AG04449 (cell line): Measurements from ENCODE around the gene TSPAN5.

Experiments
- CTCF ChIA-PET: fragments of 350-600 bp; formaldehyde crosslinking; extraction: SDS; loops from one replicate; lab custom pipeline; 2021; ENCODE audit warnings: antibody characterized with exemption; lab: Yijun Ruan, JAX
- POLR2A ChIA-PET: fragments of 400-600, 350-600 bp; formaldehyde crosslinking; extraction: SDS; loops from one replicate; lab custom pipeline; 2020; ENCODE audit warnings: antibody characterized with exemption, inconsistent platforms; lab: Yijun Ruan, JAX
- DNase-seq: peaks from one replicate; pipeline ENCODE4 v3.0.0-alpha.2; 2010; ENCODE audit warnings: low read depth, low spot score
- H3K4me3 ChIP-seq: 2 replicates; pipeline ENCODE4 v1.5.1; 2011; ENCODE audit warnings: low read depth, mild to moderate bottlenecking, control low read depth, low read length
- CTCF ChIP-seq: IDR thresholded peaks from one replicate; pipeline ENCODE4 v1.5.1; 2011; ENCODE audit warnings: mild to moderate bottlenecking, moderate library complexity, low read length, control low read depth, inconsistent platforms; ENCODE audit not compliant: insufficient read depth; ENCODE audit errors: missing control alignments

The TSPAN5 gene

GRCh38 chr4:98686043-98686707, 27.8 kb upstream of the TSPAN5 start:
- TF ChIP-seq CTCF: no peak
- CTCF ChIA-PET: interaction anchor here (0.8 kb wide), 1 partner anchor 219 kb away, joined by 3 read pairs; no protein-coding TSS in a partner anchor
- POLR2A ChIA-PET: no interaction called here
- DNase-seq: no peak
- H3K4me3 ChIP-seq: no peak overlapping the region

- DNase-seq: no peak
- POLR2A ChIA-PET: no interaction called here
- no peak overlapping the region for H3K4me3 ChIP-seq
- no peak for TF ChIP-seq CTCF
- CTCF ChIA-PET: interaction anchor here (0.8 to 1.2 kb wide), 2 partner anchors 11 to 218 kb away, joined by 3 read pairs; no protein-coding TSS in a partner anchor
Observed at GRCh38 chr4:98685225-98686042, 27.0 kb upstream of the TSPAN5 start.

- POLR2A ChIA-PET: interaction anchor here (1.0 kb wide), 1 partner anchor 215 kb away, joined by 3 read pairs; no protein-coding TSS in a partner anchor
- CTCF ChIA-PET: interaction anchor here (1.5 kb wide), 1 partner anchor 9 kb away, joined by 7 read pairs; no protein-coding TSS in a partner anchor
- no peak for TF ChIP-seq CTCF
Observed at GRCh38 chr4:98682719-98683118, 24.3 kb upstream of the TSPAN5 start.

GRCh38 chr4:98680806-98681205, 22.4 kb upstream of the TSPAN5 start:
- CTCF ChIA-PET: no interaction called here
- no peak for TF ChIP-seq CTCF
- no peak overlapping the region for H3K4me3 ChIP-seq
- POLR2A ChIA-PET: no interaction called here
- no peak for DNase-seq

More at GRCh38 chr4:98682719-98683118, 24.3 kb upstream of the TSPAN5 start:
- no peak overlapping the region for H3K4me3 ChIP-seq
- no peak for DNase-seq

GRCh38 chr4:98679738-98680137, 21.3 kb upstream of the TSPAN5 start:
- H3K4me3 ChIP-seq: no peak overlapping the region
- DNase-seq: no peak
- POLR2A ChIA-PET: no interaction called here
- no peak for TF ChIP-seq CTCF
- CTCF ChIA-PET: no interaction called here

GRCh38 chr4:98677799-98678198, 19.4 kb upstream of the TSPAN5 start:
- no peak for TF ChIP-seq CTCF
- ChIA-PET CTCF (interaction anchor here (1.6 kb wide), 1 partner anchor 210 kb away, joined by 6 read pairs; no protein-coding TSS in a partner anchor), POLR2A (no interaction called here)
- H3K4me3 ChIP-seq: no peak overlapping the region
- DNase-seq: no peak
